NCI-H345 treated with DMSO at 0.1 percent for 48 hours (cell line): ENCODE data around the gene WDR46.

Experiments
- DNase-seq: peaks from one replicate; lab custom pipeline; 2025; ENCODE audit not compliant: unreplicated experiment; lab: John Stamatoyannopoulos, UW

The WDR46 gene

DNA sequence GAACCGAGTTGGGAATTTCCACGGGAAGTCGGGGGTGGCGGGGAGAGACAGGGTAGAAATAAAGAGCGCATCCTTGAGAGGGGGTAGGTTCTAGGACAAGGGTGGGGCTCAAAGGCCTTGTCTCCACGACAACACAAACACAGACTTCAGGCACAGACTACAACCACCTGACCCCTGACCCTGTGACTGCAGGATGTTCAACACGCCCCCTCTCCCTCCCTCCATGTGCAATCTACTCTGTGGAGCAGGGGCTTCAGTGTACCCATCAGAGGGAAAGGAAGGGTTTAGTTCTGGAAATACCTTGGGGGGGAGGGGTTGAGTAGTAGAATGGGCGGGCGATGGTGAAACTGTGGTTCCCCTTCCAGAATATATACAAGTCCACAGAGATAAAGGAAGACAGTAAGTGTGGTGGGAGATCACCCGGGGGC lies 25.5 kb upstream of the WDR46 start:
- DNase-seq: peak; percentile 21

DNA sequence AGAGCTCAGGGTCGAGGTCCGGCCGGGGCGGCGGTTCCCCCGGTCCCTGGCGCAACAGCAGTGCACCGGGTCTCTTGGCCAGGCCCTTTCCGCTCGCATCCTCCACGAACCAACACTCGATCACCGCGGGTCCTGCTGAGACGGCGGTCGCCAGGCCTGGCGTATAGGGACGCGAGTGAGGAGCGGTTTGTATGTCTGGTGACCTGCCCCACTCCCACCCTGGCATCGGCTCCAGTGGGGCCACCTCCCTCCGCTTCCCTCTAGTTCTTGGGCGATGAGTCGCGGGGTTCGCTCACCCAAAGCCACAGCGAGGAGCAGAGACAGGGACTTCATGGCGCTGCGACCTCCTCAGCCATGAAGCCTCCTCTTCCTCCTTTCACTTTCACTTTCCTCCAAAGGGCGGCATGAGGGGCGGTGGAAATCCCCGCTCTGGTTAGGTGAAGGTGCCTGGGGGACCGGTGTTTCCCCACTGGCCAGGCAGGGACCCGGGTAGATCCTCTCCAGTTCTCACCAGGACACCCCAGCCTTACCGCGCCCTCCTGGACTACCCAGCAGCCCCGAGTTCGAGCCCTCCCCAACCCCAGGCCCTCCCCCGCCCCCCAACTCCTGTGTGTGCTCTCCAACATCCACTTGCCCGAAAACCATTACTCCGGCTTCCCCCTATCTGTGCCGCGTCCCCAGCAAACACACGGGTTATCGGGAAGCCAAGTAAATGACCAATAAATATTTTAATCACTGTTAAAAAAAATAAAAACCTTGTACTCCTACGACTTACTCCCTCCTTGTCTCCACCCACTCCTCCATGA lies 24.9 kb upstream of the WDR46 start, which contains the start of gene TAPBP:
TSS of gene TAPBP (minus strand) at position 370 of the 806 bp plus-strand sequence. CDS start at position 333, 37 bp downstream.
- peak; percentile 36 for DNase-seq

DNA sequence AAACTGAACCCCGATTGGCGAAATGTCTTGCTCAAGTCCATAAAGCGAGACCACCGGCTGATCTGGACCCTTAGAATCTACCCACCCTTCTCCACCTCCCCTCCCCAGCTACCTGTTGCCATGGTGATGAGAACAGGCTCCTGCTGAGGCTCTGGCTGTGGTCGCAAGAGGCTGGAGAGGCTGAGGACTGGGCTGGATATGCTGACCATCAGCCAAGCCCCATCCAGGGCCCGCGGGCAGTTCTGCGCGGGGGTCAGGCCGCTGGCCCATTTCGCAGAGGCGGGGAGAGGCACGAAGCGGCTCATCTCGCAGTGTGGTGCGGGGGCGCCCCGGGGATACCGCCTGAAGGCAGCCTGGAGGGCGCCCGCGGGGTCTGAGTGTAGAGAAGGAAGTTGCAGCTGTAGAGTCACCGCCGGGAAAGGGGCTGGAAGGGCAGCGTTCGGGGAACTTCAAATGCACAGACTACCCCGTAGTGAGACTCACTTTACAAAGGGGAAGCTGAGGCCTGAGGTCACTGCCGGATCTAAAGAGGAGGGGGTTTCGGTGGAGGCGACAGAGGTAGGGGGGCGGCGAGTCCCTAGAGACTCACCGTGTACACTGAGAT lies 24.2 kb upstream of the WDR46 start:
- DNase-seq: peak; percentile 36

DNA sequence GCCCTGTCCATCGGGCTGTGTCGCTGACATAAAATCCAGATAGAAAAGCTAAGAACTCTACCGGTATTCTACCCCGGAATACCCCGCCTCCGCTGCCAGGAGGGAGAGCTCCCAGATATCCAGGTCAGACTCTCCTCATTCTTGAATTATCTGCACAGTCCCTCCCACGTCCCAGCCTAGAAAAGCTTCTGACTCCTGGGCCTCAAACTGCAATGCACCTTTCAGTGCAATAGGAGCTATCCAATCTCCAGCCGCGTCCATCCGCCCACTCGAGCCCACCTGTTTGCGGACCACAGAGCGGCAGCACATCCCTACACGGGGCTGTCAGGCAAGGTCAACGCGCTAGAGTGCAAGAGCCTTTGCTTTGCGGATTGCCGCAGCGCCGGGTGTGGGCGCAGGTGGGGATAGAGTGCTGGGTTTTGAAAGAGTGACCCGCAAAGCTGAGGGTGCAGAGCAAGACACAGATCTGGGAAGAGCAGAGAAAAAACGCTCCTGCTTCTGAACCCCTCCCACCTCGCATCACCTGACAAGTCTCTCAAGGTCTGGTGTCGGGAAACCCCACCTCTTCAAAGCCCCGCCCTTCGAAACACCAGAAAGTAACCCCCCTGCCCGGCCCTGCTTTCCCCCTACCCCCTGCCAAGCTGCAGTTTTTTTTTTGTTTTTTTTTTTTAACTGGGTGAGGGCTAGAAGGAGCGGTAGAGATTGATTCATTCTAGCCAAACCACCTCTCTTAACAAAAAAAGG lies 23.5 kb upstream of the WDR46 start:
- peak; percentile 75 for DNase-seq

DNA sequence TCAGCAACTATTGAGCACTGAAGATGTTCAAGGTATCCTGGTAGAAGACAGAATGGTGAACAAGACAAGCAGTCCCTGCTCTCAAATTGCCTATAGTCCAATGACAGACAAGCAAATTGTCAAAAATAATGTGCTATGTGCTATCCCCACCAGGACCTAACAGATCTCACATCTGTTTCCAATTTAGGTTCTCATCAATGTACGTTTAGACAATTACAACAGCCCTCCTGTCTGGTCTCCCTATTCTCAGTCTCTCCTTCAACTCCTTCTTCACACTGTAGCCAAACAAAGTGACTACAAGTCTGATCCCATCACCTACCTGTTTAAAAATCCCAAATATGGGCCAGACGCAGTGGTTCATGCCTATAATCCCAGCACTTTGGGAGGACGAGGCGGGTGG lies 17.3 kb upstream of the WDR46 start:
- DNase-seq: no peak

DNA sequence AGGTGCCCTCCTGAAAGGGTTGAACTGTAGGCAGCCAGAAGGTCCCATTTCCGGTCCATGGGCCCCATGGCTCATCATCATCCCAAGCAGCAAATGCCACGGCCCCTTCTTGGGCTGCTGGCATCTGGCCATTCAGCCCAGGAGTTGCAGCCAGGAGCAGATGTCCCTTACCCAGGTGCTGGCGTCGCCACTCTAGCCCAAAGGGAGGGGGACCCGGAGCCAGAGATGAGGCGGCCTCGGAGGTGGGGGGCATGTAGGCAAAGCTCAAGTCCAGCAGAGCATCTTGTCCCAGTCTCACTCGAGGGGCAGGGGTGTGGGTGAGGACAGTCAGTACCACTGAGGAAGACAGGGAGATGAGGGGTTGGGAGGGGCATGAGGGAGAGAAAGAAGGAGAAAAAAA lies 16.0 kb upstream of the WDR46 start:
- no peak for DNase-seq

DNA sequence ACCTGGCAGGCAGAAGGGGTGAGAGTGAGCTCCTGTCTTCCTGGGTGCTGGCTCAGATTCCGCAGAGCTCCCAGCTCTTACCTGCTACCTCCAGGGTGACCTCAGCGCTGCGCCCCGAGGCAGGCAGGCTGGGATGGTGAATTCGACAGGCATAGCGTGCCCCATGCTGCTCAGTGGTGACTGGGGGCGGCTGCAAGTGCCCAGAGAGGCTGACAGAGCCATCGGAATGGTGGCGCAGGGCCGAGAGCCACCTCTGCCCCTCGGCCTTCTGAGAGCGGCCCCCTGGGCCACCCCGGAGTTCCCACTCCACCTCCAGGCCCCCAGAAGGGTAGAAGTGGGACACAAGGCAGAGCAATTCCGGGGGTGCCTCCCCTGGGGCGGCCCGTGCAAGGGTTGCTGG lies 15.2 kb upstream of the WDR46 start:
- DNase-seq: no peak

DNA sequence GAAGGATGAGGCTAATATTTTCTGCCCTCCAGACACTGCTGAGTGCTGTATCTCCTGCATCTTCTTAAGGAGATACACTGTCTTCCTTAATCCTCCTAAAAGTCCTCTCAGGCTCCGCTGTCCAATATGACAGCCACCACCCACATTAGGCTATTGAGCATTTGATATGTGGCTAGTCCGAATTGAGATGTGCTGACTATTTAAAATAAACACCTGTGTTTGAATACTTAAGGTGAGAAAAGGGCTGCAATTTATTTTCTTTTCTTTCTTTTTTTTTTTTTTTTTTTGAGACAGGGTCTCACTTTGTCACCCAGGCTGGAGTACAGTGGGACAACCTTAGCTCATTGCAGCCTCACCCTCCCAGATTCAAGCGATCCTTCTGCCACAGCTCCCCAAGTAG lies 12.8 kb upstream of the WDR46 start:
- no peak for DNase-seq

DNA sequence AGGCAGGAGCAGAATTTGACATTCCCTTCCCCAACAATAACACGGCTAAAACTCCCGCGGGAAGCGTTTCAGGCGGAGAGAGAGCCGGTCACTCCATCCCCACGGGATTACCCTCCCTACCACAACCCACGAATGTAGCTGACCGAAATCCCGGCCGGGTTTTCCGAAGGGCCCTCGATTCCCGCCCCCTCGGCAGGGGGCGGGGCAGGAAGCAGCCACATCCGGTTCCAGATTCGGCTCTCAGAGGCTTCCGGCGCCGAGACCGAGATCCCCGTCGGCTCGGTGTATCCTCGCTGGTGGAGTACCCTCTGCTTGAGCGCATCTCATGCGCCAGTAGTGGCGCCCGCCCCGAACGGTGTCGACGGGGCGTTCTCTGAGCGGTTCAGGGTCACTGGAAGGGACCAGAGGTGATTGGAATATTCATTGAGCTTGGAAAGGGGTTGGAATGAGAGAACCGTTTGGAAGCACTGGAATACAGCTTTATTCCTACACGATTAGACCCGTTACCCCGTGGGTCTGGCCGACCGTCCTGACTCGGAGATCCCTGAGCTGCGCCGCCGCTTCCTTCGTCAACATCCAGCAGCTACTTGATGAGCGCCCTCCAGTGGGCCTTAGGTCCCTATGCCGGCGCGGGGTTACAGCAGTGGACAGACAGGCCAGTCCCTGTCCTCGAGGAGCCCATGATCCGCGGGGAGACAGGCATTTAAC lies 10.4 kb upstream of the WDR46 start:
- peak; percentile 83 for DNase-seq

DNA sequence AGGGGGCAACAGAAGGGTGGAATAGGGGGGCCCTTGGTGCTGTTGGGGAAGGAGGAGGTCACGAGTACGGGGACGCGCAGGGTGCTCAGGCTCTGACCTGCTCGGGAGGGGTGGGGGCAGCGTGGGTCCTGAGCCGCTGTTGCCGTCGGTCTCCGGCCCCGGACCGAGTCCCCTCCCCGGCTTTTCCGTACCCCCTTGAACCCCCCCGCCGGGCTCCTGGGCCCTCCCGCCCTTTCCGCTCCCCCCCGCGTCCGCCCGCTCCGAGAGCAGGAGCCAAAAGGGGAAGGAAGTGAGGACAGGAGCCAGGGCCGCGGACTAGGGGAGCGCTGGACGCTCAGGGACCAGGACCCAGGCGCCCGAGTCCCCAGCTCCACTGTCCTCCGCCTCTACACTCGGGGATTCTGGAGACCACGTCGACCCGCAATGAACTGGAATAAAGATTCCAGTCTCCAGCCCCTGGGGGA lies 9.8 kb upstream of the WDR46 start, which contains the start of gene RGL2:
TSS of gene RGL2 (minus strand) at position 170 of the 464 bp plus-strand sequence. CDS start 332 bp downstream, outside the sequence.
- DNase-seq: peak; percentile 5

DNA sequence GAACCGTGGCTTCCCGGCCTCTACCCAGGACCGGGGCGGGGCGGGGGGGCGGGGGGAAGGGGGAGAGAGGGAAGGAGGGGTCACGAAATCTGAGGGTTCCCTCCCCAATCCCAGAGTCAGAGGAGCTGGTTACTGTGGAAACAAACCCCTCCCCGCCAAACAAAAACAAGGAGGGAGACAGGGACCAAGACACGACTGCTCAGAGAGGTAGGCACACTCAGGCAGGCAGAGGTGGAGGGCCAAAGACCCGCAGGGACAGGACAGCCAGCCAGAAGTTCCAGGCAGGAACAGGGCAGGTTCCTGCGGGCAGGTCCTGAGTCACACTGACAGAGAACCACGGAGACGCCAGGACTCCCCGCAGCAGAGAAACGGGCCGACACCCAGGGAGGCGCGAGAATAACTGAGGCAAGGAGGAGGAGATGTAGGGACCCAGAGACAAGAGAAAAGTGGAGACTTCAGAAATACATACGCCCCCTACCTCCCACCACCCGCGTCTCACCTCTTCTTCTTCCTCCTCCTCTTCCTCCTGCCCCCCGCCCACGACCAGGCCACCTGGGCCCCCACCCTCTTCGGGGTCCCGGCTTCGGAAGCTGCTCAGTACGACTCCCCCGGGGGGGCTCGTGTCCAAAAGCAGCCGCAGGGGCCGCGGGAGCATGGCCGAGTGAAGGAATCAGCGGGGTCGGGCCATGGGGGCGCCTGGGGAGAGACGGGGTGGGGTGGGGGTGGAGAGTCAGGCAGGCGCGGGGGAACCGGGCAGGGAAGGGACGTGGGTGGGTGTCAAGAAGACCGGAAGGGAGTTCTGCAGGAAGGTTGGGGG lies 9.1 kb upstream of the WDR46 start:
- no peak for DNase-seq

DNA sequence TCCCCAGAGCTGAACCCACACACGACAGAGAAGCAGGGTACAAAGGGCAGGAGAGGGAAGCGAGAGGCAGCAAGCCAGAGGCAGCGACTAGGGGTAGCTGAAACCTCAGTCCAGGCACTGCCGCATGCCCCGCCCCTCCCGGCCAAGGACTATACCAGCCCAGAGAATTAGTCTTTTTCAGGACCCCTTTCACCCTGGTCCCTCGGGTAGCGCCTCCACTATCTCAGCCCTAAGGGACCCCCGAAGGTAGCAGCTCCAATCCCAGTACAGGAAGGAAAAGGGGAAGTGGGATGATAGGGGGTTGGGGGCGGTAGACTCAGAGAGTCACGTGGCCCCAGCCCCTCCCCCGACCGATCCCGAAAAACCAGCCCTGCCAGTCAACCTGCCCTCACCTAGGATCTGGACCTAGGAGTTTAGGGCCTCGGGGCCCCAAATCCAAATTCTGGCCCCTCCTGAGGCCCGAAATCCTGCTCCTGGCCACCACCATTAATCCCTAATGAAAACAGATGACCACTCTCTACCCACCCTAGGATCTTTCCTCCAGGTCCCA lies 8.4 kb upstream of the WDR46 start:
- no peak for DNase-seq

DNA sequence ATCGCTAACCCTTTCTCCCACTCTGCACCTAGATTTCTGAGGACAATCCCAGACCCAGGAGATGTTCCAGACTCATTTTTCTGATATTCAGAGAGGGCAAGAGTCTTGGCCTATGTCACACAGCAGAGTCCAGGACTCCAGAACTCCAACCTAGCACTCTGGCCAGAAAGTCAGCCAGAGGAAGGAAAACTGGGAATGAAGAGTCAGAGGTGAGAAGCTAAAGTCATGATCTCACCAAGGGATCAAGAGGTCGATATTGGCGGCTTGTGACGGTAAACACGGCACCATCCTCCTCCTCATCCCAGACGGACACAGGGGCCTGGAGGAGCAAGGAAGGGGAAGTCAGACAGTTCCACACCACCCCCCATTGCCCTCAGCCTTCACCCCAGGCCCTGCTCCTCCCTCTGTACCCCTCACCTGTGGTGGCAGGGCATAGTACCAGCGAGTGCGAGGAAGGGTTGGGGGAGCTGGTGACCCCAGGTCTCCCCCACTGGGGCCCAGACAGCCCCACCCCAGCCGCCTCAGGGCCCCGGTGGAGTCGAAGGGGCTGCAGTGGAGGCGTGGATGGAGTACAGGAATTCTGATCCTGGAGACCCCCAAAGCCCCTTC lies 7.9 kb upstream of the WDR46 start:
- no peak for DNase-seq

DNA sequence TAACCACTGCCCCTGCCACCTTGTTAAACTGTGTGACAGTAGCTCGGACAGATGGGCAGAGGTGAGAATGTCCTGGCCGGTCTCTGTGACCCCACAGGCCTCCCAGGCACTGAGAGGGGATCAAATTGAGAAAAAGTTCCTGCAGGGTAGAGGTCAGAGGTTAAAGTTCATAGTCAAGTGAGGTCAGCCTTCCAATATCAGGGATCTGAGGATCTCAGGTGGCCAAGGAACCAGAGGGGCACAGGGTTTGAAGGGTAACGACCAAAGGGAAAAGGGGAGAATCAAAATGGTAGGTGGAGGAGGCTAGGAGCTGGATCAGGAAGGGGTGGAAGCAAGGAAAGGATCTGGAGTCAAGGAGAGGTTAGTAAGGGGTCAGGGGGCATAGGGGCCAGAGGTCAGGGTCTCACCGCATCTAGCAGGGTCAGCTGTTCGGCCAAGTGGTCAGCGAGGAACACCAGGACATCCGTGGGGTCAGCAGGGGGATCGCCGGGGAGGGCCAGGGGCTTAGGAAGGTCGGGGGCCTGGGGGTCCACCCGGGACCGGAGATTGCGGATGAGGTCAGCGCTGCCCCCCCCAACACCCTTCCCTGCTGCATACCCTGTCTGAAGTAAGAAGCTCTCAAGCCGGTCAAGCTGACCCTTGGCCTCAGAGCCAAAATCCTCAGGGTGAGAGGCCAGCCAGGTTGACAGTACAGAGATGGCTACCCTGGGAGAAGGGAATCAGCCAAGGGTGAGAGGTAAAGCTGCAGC lies 6.8 kb upstream of the WDR46 start:
- DNase-seq: no peak

DNA sequence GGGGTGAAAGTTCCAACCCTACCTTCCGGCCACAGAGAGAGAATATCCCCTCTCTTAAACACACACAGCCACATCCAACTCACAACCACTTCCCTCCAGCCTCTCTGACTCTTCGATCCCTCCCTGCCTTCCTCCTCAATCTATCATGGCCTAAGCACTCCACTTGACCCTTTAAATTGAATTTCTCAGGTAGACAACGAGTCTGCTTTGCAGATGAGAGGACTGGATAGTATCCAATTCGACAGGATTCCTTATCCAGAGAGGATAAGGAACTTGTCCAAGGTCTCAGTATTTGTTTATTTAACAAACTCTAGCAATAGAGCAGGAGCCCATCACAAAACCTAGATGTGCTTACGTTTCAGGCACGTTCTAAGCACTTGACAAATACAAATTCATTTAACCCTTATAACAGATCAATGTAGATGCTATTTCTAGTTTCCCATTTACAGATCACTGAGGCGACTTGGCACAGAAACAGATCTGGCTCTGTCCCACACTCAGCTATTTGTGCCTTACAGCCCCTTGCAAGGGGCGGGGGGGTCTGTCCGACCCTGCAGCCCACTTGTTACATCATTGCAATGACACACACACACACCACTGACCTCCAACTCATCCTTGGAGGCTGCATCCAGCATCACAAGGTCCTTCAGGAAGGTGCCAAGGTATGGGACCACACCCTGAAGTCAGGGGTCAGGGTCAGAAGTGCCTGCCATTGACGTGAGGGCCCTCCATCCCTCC lies 5.2 kb upstream of the WDR46 start:
- DNase-seq: no peak

DNA sequence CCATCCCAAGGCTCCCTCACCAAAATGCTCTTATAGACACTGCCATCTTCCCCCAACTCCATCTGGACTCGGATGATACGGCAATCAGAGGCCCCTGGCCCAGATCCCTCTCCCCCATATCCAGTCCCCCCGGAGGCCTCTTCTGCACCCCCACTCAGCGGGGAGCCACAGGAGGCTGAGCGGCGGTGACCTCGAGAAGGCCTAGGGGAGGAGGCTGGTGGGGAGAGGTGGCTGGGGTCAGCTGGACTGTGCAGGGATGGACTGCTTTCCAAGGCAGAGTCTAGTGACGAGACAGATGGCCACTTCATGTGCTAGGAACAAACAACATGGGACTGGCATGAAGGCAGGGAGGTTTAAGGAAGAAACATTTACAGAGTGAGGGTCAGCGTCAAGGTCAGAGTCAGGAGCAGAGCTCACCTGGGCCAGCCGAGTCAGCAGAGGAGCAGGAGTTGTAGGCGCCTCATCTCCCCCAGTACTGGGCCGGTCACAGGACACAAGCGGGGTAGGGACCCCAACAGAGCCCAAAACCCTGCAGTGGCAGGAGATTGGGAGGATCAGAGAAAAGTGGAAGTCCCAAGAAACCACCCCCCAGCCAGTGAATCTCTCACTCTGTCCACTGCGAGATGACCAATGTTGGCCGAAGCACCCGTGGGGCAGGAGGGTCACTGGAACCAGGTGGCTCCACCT lies 4.1 kb upstream of the WDR46 start:
- no peak for DNase-seq

DNA sequence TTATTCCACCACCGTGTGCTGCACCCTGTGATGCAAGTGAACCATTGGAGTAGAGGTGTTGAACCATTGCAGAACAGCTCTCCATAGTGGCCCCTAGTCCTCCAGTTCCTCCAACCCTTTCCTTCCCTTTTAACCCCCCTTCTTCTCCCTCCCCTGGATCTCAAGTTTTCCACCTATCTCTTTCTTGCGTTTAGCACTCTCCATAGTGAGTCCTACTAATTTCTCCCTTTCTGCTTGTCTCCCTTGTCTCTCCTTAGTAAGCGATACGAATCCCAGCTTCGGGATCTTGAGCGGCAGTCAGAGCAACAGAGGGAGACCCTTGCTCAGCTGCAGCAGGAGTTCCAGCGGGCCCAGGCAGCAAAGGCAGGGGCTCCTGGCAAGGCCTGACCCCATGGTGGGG lies 1.4 kb upstream of the WDR46 start:
- no peak for DNase-seq
